CD4-positive, alpha-beta T cell treated with Interleukin-17A for 1 hour (primary cell): ENCODE measurements around the gene KSR2.
"Not testable (repeated sequence)": the region's sequence is repeated elsewhere in the genome, so short reads cannot be mapped to it uniquely, and the experiment has no call there.

Experiments
- DNase-seq: peaks from one replicate; pipeline ENCODE4 v3.0.0-alpha.2; 2020

KSR2 gene

DNA sequence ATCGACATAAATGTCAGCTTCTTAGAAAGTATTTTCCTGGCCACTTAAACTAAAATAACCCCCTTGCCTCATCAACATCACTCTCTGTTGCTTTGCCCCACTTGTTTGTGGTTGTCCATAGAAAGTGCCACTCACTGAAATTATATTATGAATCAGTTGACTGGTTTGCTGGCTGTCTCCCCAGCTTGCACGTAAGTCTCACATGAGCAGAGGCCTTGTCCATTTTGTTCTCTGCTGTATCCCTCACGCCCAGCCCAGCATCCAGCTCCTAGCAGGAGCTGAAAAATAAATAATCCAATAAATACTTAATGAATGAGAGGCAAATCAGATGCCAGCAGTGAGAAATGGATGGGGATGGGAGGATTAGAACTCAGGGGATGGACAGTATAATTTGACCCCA lies 159.3 kb downstream of the KSR2 start:
- no peak for DNase-seq

DNA sequence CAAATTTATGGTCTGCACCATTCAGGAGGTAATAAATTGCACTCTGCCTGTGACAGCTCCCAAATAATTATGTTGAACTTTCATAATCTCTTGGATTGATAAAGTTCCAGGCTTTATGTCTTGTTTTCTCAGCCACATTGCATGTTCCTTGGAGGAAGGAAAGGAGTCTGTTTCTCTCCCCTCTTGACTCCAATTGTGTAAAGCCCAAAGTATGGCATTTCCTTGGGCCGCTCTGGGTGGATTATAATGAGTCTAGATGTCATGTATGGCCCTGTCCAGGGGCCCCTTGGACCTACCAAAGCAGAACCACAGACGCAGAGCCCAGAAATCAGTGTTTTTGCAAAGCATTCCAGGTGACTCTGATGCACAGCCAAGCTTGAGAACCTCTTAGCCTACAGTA lies 160.8 kb downstream of the KSR2 start:
- DNase-seq, result no peak

DNA sequence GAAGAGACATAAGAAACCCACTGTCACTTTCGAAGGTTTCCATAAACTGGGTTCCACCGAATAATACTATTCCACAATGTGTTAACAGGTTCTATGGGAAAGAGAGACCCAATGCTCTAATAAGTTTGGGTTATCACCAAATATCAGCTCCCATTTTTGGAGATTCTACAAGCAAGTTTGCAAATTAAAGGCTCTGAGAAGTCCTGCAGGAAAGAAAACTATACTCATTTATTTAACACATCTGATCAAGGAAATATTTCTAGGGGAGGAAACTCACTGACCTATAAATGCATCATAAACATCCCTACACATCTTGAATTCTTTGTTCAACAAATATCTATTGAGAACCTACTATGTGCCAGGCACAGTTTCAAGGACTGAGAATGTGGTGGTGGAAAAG lies 161.4 kb downstream of the KSR2 start:
- DNase-seq, result no peak

DNA sequence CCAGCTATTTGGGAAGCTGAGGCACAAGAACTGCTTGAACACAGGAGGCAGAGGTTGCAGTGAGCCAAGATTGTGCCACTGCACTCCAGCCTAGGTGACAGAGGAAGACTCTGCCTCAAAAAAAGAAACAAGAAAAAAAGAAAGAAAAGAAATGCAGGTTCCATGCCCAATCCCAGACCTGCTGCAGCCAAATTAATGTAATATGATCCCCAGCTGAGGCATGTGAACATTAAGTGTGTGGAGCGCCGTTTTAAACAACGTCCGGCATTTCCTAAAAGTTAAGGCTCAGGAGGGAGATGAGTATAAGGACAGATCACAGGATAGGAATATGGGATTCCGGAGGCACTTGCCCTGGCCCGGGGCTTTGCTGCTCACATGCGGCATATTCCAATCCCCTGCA lies 162.9 kb downstream of the KSR2 start:
- no peak for DNase-seq

DNA sequence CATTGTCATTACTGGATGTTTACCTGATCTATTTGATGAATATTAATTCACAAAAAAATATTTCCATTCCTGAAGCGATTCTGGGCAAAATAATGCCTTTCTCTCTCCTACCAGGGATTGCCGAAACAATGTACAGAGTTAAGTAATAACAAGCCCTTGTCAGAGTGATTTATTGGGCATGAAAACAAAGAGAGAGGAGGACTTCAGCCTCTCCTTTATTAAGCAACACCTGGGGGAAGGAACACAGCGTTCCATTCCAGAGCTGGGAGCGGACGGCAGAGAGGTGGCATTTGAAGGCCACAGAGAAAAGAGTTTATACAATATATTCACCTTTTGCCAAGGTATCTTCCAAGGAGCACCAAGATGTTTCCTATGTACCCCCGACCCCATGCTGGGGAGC lies 165.8 kb downstream of the KSR2 start:
- no peak for DNase-seq

DNA sequence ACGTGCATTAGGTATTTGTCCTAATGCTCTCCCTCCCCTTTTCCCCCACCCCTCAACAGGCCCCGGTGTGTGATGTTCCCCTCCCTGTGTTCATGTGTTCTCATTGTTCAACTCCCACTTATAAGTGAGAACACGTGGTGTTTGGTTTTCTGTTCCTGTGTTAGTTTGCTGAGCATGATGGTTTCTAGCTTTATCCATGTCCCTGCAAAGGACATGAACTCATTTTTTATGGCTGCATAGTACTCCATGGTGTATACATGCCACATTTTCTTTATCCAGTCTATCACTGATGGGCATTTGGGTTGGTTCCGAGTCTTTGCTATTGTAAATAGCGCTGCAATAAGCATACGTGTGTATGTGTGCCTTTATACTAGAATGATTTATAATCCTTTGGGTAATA lies 168.1 kb downstream of the KSR2 start:
- DNase-seq, result not testable (repeated sequence)

DNA sequence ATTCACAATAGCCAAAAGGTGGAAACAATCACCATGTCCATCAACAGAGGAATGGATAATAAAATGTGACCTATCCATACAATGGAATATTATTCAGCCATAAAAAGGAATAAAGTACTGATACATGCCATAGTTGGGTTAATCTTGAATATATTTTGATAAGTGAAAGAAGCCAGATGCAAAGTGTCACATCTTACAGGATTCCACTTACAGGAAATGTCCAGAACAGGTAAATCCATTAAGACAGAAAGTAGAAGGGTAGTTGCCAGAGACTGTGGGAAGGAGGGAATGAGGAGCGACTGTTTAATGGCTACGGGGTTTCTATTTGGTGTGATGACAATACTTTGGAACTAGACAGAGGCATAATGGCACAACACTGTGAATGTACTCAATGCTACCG lies 171.6 kb downstream of the KSR2 start:
- no peak for DNase-seq

DNA sequence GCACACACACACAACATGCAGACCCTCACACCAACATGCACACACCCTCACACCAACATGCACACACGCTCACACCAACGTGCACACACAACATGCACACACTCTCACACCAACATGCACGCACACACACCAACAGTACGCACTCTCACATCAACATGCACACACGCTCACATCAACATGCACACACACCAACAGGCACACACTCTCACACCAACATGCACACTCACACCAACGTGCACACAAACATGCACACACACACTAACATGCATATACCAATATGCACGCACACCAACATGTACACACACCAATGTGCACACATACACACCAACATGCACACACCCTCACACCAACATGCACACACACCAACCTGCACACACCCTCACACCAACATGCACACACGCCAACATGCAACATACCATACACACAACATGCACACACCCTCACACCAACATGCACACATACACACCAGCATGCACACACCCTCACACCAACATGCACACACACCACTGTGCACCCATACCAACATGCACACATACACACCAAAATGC lies 175.8 kb downstream of the KSR2 start:
- DNase-seq, result no peak

DNA sequence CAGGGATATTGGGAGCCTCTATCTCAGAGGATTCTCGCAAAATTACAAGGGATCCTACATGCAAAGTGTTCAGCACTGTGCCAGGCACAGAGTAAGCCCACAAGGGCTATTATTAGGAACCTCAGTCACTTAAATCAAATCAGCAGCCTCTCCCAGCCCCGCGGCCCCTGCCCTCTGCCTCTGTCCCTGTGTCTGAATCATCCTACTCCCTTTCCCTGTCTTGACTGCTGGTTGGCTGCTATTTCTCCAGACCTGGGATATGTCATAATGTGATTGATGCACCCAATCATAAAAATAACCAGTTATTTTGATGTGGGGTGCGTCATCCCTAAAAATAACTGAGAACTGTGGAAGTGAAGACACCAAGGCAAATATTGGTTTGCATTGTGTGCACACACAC lies 176.3 kb downstream of the KSR2 start:
- DNase-seq, result no peak

DNA sequence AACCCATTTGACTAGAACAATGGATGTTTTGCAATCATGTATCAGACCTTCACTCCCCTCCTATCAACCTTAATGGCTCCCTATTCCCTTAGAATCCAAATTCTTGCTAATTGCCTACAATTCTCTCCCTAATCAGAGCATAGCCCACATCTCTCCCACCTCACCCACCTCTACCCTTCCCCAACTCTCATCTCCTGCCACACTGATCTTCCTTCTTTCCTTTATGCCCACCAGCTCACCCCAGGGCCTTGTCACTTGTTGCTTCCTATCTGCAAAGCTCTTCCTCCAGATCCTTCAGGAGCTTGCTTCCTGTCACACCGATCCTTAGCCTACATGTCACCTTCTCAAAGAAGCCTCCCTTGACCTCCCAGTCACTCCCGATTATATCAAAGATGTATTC lies 177.8 kb downstream of the KSR2 start:
- DNase-seq, result no peak

DNA sequence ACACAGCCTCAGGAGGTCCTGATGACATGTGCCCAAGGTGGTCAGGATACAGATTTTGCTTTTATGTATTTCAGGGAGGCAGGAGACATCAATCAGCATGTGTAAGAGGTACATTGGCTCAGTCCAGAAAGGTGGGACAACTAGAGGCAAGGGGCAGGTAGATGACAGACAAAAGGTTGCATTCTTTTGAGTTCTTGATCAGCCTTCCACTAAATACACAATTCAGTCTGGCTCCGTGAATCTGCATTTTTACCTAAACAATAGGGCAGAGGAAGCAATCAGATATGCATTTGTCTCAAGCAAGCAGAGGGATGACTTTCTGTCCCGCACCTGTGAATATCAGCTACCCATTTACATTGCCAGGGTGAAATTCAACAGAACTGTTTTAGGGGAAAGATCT lies 178.6 kb downstream of the KSR2 start:
- no peak for DNase-seq

DNA sequence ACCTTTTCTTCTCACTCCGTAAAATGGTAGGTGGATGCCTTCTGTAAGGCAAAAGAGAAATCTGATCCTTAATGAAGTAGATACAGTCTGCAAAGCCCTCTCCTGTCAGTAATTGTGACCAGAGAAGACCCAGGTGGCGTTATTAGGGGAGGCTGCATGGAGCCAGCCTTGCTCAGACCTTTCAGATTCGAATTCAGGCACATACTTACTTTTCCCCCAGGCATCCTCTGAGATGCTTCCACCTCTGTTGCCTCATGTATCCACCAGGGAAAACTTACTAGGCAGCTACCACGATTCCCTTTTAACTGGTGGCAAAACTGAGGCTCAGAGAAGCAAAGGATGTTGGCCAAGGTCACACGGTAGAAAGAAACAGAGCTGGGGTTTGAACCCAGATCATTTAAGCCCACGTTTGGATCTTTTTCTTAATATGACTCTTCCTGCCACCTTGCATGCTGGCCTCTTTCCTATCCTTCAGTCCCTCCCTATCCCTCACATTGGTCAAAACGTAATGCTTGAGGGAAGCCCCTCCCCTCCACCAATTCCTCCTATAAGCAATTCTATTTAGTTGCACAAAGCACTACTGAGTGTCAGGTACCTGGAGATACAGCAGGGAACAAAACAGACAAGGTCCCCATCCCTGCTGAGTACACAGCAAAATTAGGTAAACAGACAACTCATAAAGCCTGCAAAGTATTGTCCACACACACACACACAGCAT lies 179.4 kb downstream of the KSR2 start:
- DNase-seq, result no peak

DNA sequence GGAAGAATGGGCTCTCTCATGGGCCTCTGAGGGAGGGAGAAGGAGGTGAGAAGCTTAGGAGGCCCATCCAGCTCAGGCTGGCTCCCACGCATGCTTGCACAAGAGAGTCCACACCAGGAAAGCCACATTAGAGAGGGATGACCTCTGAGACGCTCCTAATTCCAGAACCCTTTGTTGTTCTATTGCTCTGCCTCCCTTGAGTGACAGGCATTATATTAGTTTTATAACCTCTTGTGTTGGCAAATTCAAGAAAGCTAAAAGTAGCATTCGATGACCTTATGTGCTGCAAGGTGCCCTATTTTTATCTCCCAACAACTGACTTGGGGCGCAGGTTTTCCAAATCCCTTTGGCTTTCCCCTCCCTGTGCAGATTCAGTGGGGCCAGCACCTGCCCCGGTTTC lies 190.1 kb downstream of the KSR2 start:
- DNase-seq, result no peak

DNA sequence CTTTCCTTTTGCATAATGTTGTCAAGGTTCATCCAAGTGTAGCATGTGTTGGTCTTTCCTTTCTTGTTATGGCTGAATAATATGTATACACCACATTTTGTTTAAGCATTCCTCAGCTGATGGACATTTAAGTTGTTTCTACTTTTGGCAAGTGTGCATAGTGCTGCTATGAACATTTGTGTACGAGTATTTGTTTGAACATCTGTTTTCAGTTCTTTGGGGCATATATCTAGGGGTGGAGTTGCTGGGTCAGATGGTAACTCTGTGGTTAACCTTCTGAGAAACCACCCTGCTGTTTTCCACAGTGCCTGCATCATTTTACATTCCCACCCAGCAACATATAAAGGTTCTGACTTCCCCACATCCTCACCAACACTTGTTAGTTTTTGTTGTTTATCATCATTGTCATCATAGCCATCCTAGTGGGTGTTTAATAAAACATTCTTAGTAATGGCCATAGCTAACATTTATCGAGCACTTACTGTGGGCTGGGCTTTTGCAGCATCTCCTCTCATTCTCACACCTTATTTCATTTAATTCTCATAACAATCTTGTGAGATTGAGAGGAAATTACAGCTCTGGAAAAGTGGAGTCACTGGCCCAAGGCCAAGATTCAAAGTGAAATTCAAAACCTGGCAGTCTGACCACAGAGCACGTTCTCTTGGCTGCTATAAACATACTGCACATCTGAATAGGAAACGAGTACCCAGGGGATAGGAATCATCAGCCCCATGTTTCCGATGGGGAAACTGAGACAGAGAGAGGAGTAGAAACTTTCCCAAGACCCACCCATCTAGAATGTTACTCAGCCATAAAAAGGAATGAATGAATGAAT lies 193.6 kb downstream of the KSR2 start:
- no peak for DNase-seq

DNA sequence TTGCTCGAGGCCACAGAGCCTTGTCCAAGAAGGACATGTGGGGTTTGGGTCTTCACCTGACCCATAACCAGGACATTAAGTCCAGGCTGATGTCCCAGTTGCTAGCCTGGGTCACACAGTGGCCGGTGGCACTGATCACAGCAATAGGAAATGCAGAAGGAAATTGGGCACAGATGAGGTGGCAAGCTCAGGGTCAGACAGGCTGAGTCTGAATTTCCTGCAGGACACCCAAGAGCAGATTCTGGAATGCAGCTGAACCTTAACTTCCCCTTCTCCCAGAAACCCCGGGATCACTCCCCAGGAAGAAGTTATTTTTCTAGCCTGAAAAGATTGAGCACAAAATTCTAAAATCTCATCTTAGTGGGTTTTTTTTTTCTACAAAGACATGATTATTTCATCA lies 199.9 kb downstream of the KSR2 start:
- DNase-seq, result no peak

DNA sequence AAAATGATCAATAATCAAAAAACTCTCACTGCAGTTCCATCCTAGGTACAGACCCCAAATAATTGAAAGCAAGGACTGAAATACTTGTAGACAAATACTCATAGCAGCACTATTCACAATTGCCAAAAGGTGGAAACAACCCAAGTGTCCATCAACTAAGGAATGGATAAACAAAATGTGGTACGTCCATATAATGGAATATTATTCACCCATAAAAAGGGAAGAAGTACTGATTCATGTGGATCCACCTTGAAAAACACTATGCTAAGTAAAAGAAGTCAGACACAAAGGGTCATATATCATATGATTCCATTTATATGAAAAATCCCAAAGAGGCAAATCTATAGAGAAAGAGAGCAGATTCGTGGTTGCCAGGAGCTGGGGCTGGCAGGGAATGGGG lies 202.8 kb downstream of the KSR2 start:
- no peak for DNase-seq

DNA sequence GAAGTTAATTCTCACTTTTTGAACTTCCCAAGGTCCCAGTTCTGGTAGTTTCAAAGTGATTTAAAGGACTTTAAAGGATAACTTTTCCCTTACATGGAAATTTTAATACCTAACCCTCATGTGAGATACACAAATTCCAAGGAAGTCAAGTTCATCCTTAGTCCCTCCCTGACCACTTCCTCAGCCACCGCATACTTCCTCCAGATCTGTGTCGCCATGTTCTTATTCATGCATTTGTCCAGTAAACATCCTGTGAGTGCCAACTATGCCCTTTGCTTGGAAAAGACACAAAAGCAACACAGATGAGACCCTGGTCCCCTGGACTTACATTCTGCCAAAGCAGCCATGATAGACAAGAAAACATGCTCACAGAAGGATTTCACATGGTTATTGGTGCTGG lies 206.6 kb downstream of the KSR2 start:
- DNase-seq, result no peak

DNA sequence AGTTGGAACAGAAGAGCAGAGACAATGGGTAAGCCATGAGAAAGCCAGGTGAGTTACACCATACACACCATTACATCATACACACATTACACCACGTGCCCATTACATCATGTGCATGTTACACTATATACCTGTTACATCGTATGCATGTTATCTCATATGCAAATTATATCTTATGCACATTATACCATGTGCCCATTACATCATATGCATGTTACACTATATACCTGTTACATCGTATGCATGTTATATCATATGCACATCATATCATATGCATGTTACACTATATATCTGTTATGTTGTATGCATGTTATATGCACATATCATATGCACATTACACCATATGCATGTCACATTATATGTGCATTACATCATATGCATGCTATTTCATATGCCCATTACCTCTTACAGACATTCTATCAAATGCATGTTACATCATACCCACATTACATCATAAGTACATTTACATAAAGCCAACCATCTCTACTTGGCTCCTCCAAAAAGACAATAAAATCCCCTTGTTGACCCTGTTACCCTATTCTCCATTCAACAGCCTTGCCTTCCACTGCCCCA lies 207.2 kb downstream of the KSR2 start:
- DNase-seq, result no peak

DNA sequence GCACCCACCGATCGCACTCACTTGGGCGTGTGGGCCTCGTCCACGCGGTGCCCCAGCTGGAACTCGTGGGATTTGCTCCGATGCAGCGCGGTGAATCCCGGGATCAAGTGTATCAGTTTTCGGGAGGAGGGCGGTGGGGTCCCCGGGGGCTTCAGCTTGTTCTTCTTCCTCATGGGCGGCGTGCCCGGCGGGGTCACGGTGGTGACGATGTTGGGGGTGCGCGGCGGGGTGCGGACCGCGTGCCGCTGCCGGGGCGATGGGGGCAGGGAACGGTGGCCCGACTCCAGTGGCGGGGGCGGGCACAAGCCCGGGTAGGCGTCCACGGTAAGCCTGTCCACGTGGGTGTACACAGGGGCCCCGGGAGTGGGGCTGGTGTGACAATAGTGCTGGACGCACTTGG lies 207.8 kb downstream of the KSR2 start:
- DNase-seq, result no peak

DNA sequence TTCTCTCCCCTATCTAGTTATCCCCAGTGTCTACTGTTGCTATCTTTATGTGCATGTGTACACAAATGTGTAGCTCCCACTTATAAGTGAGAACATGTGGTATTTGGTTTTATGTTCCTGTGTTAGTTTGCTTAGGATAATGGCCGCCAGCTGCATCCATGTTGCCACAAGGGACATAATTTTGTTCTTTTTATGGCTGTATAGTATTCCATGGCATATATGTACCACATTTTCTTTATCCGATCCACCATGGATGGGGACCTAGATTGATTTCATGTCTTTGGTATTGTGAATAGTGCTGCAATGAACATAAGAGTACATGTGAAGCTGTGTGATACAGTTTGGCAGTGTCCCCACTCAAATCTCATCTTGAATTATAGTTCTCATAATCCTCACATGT lies 218.1 kb downstream of the KSR2 start:
- no peak for DNase-seq

DNA sequence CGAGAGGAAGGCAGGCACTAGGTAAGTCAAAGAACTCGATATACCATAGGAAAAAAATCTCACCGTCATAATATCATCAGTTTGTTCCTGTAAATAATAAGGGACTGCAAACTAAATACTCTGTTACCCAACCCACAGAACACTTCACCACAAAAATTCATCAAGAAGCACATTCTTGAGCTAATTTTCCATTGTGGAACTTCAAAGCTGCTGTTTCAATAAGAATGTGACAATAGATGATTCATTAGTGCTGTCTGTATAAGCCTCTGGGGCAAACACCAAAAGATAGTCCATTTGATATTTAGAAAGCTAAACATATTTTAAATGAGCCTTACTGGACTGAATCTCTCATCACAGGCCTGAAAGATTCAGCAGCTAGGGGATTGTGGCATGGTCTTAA lies 219.4 kb downstream of the KSR2 start:
- DNase-seq, result no peak

DNA sequence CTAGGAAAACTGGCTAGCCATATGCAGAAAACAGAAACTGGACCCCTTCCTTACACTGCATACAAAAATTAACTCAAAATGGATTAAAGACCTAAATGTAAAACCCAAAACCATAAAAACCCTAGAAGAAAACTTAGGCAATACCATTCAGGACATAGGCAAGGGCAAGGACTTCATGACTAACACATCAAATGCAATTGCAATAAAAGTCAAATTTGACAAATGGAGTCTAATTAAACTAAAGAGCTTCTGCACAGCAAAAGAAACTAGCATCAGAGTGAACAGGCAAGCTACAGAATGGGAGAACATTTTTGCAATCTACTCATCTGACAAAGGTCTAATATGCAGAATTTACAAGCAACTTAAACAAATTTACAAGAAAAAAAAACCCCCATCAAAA lies 222.4 kb downstream of the KSR2 start:
- DNase-seq, result not testable (repeated sequence)

DNA sequence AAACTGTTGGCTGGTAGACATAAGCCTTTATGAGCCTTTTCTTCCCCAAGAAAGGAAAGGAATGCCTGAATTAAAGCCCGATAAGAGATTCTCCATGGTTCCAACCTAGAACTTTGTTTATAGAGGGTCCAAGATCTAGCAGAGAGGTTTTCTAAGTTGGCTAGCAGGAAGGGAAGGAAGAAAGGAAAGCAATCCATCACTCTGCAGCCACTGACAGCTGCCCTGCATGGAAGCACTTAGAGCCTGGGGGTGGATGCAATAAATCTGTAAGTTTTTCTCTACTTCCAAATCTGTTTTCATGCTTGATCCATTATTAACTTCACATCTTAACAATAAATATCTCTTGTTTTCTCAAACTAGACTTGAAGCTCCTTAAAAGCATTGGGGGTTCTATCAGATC lies 224.4 kb downstream of the KSR2 start:
- no peak for DNase-seq

DNA sequence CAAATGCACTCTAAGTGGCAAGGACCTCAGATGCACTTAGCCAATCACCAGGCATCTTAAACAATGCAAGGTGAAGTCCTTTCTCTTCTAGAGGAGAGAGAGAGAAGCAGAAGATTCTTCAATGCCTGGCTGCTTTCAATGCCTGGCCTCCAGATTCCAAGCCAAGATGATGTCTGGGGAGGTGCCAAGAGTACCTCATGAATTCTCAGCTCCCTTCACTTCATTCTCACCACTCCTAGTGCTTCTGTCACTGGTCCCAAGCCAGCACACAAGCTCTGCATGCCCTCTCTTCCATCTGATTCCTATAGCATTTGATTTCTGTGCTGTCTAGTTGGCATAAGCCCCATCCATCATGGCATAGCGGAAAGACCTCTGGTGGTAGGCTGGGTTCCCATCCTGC lies 225.0 kb downstream of the KSR2 start:
- DNase-seq, result no peak
